GM12875 (cell line): ENCODE data around the gene TTLL4.
"Not testable (repeated sequence)": the region's sequence is repeated elsewhere in the genome, so short reads cannot be mapped to it uniquely, and the experiment has no call there.

Experiments
- H3K4me3 ChIP-seq: one replicate; pipeline ENCODE4 v1.5.1; 2011; ENCODE audit warnings: low read depth, low read length, control low read depth
- CTCF ChIP-seq: IDR thresholded peaks from 2 replicates; pipeline ENCODE4 v1.5.1; 2011; ENCODE audit warnings: low read depth, mild to moderate bottlenecking, control low read depth, inconsistent platforms, low read length, moderate library complexity, borderline replicate concordance; ENCODE audit not compliant: insufficient read depth

TTLL4 gene

GRCh38 chr2:218754201-218754600 lies 43.6 kb downstream of the TTLL4 start:
- no peak overlapping the region for H3K4me3 ChIP-seq
- no peak for TF ChIP-seq CTCF

- TF ChIP-seq CTCF = no peak
- no peak overlapping the region for H3K4me3 ChIP-seq
These were observed 44.1 kb downstream of the TTLL4 start for GRCh38 chr2:218754781-218755180.

GRCh38 chr2:218755198-218755566 lies 44.5 kb downstream of the TTLL4 start:
- no peak for TF ChIP-seq CTCF

GRCh38 chr2:218755567-218756404 lies 45.2 kb downstream of the TTLL4 start:
- no peak for TF ChIP-seq CTCF
- H3K4me3 ChIP-seq = no peak overlapping the region

More at GRCh38 chr2:218755198-218755566, 44.5 kb downstream of the TTLL4 start:
- H3K4me3 ChIP-seq = no peak overlapping the region

- no peak for TF ChIP-seq CTCF
- H3K4me3 ChIP-seq = no peak overlapping the region
These were observed 46.2 kb downstream of the TTLL4 start for GRCh38 chr2:218756599-218757377.

- no peak for TF ChIP-seq CTCF
- no peak overlapping the region for H3K4me3 ChIP-seq
These were observed 51.2 kb downstream of the TTLL4 start for GRCh38 chr2:218761795-218762194.

- H3K4me3 ChIP-seq = not testable (repeated sequence)
These were observed 62.1 kb downstream of the TTLL4 start for GRCh38 chr2:218772759-218773158.
